Ascending aorta (tissue), 2 donors: Measurements from ENCODE around the gene ABCD1. TPM values are rescaled to one million over a fixed set of nuclear protein-coding genes. Genes with fewer than 3 reads are reported as not detected.
"Not testable (repeated sequence)": the region's sequence is repeated elsewhere in the genome, so short reads cannot be mapped to it uniquely, and the experiment has no call there.

Source experiments
- DNase-seq, 2 donors: peaks; one replicate each; pipeline ENCODE4 v3.0.0-alpha.2; 2019; ENCODE audit warnings: low spot score in 2 of 2
- H3K27ac ChIP-seq, 2 donors: fragments of 200-600 bp; sonication (generic); one replicate each; pipeline ENCODE4 v1.5.1; 2016 to 2017; ENCODE audit warnings: mild to moderate bottlenecking in 1 of 2
- H3K27me3 ChIP-seq: fragments of 200-600 bp; sonication (generic); one replicate; pipeline ENCODE4 v1.5.1; 2017
- H3K36me3 ChIP-seq, 2 donors: fragments of 200-600 bp; sonication (generic); one replicate each; pipeline ENCODE4 v1.5.1; 2016
- H3K4me1 ChIP-seq, 2 donors: fragments of 200-600 bp; sonication (generic); one replicate each; pipeline ENCODE4 v1.5.1; 2016 to 2017; ENCODE audit warnings: mild to moderate bottlenecking in 1 of 2
- H3K4me3 ChIP-seq, 2 donors: fragments of 200-600 bp; sonication (generic); one replicate each; pipeline ENCODE4 v1.5.1; 2016 to 2017; ENCODE audit warnings: mild to moderate bottlenecking in 1 of 2
- H3K9me3 ChIP-seq, 2 donors: fragments of 200-600 bp; sonication (generic); one replicate each; pipeline ENCODE4 v1.5.1; 2016
- intact Hi-C: fragments of 100-400 bp; cut with DNase I; formaldehyde crosslinking; loops from one replicate; pipeline ENCODE4 v1.15.1; 2023
- total RNA-seq: library from RNA; depleted of rRNA; stranded (reverse); fragments of >200 nt; gene quantifications from one replicate; pipeline ENCODE4 v1.1.0, GENCODE V29; 2016
- TF ChIP-seq, protein P1 (sequence below), 3 experiments: fragments of 200-600 bp in 2 of 3; fragments of 450-650 bp in 1 of 3; sonication (generic) in 2 of 3; IDR thresholded peaks; one replicate each; pipeline ENCODE4 v1.5.1; 2016 to 2019; ENCODE audit warnings: antibody characterized with exemption in 3 of 3, mild to moderate bottlenecking in 1 of 3, moderate library complexity in 1 of 3

ABCD1 gene
- total RNA-seq, 1 donor from 2014 or later = 14.7 TPM

DNA sequence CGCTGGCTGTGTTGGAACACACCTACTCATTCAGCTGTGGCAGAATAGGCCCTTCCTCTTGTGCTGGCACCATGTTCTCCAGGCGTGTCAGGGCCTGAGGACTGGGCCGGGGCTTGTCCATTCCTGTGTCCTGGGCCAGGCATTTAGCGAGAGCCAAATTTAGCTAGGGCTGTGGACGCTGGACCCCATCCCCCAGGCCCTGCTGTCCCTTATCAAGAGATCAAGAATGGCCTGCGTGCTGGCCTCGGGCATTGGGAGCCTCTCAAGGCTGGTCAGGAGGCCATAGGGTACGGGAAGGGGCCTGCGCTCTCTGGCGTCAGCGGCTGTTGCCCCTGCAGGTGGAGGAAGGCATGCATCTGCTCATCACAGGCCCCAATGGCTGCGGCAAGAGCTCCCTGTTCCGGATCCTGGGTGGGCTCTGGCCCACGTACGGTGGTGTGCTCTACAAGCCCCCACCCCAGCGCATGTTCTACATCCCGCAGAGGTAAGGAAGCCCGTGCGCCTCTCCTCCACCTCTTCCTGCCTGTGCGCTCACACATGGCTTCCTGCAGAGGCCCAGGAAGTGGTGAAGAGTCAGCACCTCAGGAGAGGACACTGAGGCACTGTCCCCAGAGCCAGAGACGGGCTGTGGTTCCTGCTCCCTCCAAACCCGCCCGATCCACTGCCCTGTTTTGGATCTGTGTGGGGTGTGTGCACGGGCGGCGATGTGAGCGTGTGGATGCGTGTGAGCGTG lies 15.3 kb downstream of the ABCD1 start:
- Histone ChIP-seq H3K27ac (no peak overlapping the region), H3K27me3 (no peaks in the 10 kb centered on the region), H3K9me3 (no peaks in the 10 kb centered on the region), H3K36me3 (peaks cover 6 to 18% of the 10 kb centered on the region in 2 donors), H3K4me1 (no peaks in the 10 kb centered on the region), H3K4me3 (no peak overlapping the region)
- TF ChIP-seq, protein P1, sequence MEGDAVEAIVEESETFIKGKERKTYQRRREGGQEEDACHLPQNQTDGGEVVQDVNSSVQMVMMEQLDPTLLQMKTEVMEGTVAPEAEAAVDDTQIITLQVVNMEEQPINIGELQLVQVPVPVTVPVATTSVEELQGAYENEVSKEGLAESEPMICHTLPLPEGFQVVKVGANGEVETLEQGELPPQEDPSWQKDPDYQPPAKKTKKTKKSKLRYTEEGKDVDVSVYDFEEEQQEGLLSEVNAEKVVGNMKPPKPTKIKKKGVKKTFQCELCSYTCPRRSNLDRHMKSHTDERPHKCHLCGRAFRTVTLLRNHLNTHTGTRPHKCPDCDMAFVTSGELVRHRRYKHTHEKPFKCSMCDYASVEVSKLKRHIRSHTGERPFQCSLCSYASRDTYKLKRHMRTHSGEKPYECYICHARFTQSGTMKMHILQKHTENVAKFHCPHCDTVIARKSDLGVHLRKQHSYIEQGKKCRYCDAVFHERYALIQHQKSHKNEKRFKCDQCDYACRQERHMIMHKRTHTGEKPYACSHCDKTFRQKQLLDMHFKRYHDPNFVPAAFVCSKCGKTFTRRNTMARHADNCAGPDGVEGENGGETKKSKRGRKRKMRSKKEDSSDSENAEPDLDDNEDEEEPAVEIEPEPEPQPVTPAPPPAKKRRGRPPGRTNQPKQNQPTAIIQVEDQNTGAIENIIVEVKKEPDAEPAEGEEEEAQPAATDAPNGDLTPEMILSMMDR (IDR thresholded peaks at IDR 0.05) = no peak
- intact Hi-C loops = no loop called here
- no peak for DNase-seq

DNA sequence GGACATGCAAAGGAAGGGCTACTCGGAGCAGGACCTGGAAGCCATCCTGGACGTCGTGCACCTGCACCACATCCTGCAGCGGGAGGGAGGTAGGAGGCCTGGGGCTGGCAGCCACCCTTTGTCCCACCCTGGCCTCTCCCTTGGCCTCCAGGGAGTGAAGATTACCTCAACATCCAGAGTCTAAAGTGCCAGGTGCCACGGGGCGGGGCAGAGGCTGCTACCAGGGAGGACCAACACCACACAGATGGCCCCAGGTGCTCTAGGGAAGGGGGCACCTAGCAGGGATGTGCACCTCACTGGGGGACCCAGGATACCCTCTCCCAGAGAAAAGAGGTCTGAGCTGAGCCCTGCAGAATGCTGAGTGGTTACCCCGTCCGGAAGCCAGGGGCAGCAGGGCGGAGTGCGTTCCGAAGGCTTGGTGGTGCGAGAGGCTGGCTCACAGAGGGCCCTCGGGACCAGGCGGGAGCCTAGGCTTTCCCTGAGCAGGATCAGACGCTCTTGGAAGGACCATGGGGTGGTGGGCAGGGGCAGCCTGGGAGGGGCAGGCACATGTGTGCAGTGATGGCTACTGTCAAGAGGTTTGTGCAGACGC lies 16.1 kb downstream of the ABCD1 start:
- peaks cover 6 to 18% of the 10 kb centered on the region in 2 donors for H3K36me3 ChIP-seq
- intact Hi-C loops = no loop called here
- no peaks in the 10 kb centered on the region for H3K27me3 ChIP-seq
- no peak for DNase-seq
- no peaks in the 10 kb centered on the region for H3K4me1 ChIP-seq
- H3K4me3 ChIP-seq = no peak overlapping the region
- H3K27ac ChIP-seq = no peak overlapping the region
- no peaks in the 10 kb centered on the region for H3K9me3 ChIP-seq
- TF ChIP-seq, protein P1 (IDR thresholded peaks at IDR 0.05) = no peak

DNA sequence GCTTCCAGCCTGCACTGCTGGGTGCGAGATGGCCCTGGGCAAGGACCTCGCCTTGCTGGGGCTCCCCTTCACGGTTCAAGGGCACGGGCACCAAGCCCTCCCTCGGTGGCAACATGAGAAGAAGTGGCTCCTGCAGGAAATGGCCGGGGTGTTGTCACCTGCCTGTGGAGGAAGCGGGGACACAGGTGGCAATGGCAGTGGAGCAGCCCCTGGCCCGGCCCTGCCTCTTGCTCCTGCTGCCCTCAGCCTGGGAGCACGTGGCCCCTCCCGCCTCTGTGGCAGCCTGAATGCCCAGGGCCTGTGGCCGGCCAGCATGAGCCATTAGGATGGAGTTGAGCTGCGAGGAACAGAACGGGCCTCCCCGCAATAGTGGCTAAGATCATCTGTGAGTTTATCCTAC lies 16.8 kb downstream of the ABCD1 start:
- Histone ChIP-seq H3K27ac (no peak overlapping the region), H3K4me3 (no peak overlapping the region), H3K4me1 (no peaks in the 10 kb centered on the region), H3K9me3 (no peaks in the 10 kb centered on the region), H3K36me3 (peaks cover 2 to 12% of the 10 kb centered on the region in 2 donors), H3K27me3 (no peaks in the 10 kb centered on the region)
- TF ChIP-seq, protein P1 (IDR thresholded peaks at IDR 0.05) = no peak
- intact Hi-C loops = no loop called here
- DNase-seq = no peak

DNA sequence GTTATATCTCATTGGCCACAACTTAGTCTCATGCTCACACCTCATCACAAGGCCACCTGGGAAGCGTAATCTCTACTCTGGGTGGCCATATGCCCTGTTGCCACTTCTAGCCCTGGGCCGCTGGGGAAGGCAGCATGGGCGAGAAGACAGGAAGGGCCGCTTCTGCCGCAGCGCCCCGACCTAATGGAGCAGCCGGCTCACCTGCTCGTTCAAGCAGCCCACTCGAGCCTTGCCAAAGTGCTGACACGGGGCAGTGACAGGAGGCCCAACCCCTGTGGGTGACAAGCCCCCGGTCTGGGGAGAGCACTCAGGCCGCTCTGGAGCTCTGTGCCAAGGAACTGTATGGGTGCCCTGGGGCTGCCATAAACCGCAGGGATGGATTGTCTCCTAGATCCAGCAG lies 17.5 kb downstream of the ABCD1 start:
- DNase-seq, H3K27me3 ChIP-seq, H3K36me3 ChIP-seq, intact Hi-C loops, H3K9me3 ChIP-seq, H3K27ac ChIP-seq, H3K4me3 ChIP-seq, H3K4me1 ChIP-seq: not testable (repeated sequence)

DNA sequence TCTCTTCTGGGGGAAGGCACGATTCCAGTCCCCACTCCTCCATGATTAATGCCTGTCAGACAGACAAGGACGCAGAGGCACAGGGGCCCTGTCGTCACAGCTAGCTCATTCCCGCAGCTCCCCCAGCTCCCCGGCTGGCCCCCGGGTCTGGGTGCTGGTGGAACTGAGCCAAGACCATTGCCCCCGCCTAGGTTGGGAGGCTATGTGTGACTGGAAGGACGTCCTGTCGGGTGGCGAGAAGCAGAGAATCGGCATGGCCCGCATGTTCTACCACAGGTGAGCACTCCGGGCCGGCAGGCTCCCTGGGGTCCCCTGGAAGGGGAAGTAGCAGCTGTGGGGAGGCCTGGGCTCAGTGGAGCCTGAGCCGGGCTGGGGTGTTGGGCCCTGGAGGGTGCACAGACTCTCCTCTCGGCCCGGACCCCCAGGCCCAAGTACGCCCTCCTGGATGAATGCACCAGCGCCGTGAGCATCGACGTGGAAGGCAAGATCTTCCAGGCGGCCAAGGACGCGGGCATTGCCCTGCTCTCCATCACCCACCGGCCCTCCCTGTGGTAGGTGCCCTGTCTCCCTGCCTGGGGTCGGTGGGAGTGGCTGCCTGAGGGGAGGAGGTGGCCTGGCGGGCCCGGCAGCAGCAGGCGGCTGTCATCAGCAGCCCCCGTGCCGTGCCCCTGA lies 18.3 kb downstream of the ABCD1 start:
- peak overlapping the region; percentile 67 to 78 for H3K27ac ChIP-seq
- H3K36me3 ChIP-seq, H3K9me3 ChIP-seq, H3K27me3 ChIP-seq, intact Hi-C loops, H3K4me1 ChIP-seq: not testable (repeated sequence)
- peak overlapping the region in 1 of 2 donors; percentile 51 for H3K4me3 ChIP-seq
- DNase-seq = peak in 1 of 2 donors; percentile 62

DNA sequence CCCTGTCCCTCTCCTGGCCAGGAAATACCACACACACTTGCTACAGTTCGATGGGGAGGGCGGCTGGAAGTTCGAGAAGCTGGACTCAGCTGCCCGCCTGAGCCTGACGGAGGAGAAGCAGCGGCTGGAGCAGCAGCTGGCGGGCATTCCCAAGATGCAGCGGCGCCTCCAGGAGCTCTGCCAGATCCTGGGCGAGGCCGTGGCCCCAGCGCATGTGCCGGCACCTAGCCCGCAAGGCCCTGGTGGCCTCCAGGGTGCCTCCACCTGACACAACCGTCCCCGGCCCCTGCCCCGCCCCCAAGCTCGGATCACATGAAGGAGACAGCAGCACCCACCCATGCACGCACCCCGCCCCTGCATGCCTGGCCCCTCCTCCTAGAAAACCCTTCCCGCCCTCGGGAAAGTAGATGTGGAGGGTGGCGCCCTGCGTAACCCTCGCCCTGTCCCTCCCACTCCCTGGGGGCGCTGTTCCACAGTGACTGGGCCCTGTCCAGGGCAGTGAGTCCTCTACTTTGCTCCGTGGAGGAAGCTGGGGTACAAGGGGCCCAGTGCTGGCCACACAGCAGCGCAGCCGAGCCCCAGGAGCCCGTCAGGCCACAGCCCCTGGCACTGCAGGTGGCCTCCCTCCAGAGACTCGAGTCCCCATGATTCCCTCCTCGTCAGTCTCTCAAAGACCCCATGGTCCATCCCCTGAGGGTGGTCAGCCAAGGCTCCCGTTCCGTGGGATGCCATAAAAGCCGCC lies 19.0 kb downstream of the ABCD1 start:
- TF ChIP-seq, protein P1 (IDR thresholded peaks at IDR 0.05) = peak in 1 of 3 experiments; percentile 5
- H3K36me3 ChIP-seq, H3K27me3 ChIP-seq, intact Hi-C loops, H3K9me3 ChIP-seq, H3K4me1 ChIP-seq: not testable (repeated sequence)
- peak; percentile 56 to 90 for DNase-seq
- H3K27ac ChIP-seq = peak overlapping the region; percentile 78
- peak overlapping the region; percentile 26 to 51 for H3K4me3 ChIP-seq
